HPDE6-E6E7 (cell line): ENCODE measurements around the gene MCM9.
"Not testable (repeated sequence)": the region's sequence is repeated elsewhere in the genome, so short reads cannot be mapped to it uniquely, and the experiment has no call there.

ENCODE experiments used
- DNase-seq: peaks from one replicate; pipeline ENCODE4 v3.0.0; 2011; ENCODE audit warnings: missing footprints; ENCODE audit errors: extremely low spot score

MCM9 gene

DNA sequence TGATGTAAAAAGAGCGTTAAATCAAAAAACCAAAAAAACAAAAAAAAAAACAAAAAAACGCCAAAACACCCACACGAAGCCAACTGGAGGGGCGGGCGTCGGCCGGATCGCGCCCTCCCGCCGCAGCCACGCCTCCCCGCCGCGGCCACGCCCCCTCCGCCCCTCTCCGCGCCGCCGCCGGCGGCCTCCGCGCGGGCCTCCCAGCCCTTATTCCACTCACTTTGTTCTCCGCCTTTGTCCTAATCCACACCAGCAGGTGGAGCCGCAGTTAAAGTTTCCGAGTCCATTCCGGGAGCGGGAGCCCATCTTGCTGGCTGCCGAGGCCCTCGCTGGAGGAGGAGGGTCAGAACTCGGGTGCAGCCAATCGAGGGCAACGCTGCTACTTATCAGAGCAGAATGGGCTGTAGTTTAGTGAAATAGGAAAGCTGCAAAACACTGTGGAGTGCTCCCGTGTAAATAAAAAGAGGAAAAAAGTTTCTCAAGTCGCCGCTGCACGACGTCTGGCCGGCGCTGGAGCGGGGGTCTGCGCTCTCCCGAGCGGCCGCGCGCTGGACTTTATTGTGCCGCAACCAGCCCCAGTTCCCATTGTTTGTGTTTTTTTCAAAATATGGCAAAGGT, 41.0 kb downstream of the MCM9 start, which contains the start of gene ASF1A:
TSS of gene ASF1A (plus strand) at position 346 of the 618 bp plus-strand sequence. CDS start at position 608, 262 bp downstream.
- DNase-seq: peak; percentile 91

DNA sequence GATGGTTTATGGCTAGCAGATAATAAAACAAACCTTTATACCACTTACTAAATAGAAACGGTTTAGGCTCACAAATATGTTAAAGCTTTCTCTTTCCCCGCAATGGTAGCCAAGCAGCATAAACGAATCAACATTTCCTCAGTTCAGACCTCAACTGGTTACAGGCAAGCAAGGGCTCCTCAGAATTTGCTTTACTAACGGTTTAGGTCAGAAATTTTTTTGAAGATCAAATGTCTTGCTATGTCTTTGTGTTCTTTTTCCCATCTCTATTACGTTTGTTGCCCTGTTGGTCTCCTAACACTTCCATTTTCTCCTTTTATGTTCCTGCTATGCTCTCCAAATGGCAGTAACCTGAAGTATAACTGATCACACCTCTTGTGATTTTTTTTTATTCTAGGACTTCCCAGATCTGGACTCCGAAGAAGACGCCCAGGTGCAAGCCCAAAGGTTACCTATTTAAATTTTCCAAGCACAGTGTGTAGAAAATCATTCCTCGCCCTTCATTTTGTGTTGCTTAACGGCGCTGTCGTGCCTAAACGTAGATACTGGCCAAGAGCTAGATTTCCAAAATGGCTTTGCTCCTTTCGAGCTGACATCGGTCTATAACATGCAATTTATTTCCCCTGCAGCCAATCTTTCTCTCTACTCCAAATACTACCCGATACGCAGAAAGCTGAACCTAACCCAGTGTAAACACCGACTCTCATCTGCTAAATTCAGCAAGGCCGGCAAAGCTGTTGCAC, 41.7 kb downstream of the MCM9 start:
- DNase-seq: no peak

DNA sequence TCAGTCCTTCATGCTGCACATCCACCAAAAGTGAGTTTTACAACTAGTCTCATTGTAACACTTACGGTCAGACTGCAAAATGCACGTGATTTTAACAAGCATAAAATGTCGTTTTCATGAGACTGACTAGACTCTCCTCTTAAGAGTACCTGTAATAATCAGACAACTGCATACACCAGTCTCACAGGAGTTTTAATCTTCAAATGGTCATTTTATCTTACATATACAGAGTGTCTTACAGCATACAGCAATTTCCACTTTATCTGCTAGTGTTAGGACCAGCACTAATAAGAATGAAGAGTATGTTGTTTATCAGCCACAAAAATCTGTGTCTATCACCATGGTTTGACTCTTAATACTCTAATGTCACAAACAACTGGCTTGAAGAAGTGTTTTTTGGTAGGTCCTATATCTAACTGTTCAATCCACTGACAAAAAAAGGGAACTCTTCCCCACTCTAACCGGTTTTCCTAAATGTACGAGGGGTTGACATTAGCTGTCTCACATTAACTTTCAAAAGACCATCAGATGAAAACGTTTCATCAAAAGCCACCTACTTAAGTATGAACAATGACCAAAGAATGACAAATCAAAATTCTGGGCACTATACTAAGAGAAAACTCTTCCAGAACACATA, 42.5 kb downstream of the MCM9 start:
- DNase-seq: no peak

GRCh38 chr6:118890997-118891790, 43.8 kb downstream of the MCM9 start:
- DNase-seq: no peak

GRCh38 chr6:118889163-118889562, 45.8 kb downstream of the MCM9 start:
- DNase-seq: no peak

GRCh38 chr6:118886641-118887040, 48.3 kb downstream of the MCM9 start:
- DNase-seq: no peak

DNA sequence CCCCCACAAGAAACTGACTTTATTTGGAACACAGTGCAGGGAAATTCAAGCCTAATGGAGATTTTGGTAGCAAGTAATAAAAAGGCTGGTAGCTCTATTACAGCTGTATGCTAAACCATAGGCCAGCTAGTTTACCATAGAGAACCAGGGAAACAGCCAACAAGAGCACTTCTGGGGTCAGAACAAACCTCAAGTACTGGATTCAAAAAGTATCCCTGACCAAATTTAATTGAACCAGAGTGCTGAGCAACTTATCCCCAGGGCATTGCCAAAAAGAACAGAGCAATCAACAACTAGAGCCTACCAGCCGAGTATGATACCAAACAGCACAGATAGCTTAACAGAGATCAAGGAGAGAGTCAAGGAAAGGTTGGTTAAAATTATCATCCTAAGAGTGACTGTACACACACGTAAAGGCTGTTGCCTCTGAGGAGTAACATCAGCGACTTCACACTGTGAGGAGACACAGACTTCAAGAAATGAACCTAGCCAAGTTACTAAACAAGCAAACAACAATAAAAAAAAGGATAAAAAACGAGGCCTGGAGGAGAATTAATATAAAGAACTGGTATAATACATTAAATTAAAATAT, 52.5 kb downstream of the MCM9 start:
- no peak for DNase-seq

DNA sequence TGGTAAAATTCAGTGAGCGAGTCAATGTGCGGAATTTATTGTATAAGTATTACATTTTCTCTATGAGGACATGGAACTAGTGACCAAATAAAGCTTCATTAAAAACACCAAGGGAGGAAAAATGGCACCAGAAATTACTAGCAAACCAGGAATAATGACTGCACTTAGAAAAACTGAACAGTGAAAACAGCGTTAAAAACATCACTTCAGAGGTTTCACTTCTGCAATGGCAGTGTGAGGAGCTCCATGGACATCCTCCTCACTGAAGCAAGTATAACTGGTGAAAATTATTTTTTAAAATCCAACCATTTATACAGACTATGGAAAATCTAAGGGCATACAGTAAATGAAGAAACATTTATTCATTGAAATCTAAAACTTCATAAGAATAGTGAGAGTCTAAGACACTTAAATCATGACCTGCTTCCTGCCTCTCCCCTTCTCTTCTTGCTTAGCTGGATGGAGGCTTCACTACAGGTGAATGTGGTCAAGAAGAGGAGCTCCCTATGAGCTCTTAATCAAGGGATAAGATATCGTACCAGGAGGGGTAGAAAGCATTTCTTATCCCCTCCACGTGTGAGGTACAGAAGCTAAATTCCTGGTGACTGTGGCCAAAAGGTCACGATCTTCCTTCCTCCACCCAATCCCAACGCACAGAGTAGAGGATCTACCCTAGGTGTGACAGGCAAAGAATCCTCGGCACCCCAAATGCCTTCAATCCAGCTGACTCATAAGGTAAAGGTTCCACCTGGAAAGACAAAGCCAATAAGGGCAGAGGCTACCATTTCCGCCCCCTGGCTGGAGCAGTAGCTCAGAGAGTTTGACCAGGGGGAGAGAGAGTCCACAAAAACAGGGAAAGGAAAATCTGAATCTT, 53.3 kb downstream of the MCM9 start:
- no peak for DNase-seq

- DNase-seq: no peak
These were observed 57.2 kb downstream of the MCM9 start for GRCh38 chr6:118877806-118878205.

DNA sequence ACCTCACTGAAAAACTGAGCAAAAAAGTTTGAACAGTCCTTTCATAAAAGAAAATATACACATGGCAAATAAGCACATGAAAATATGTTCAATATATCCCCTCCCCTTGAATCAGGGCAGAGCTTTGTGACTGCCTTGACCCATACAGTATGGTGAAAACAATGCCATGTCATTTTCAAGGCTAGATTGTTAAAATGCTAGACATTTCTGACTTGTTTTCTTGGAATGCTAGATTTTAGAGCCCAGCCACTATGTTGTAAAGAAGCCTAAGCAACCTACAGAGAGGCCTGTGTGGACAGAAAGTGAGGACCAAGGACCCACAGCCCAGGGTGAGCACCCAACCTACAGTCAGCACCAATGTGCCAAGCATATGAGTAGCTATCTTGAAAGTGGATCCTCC, 58.1 kb downstream of the MCM9 start:
- no peak for DNase-seq

GRCh38 chr6:118876198-118876597, 58.8 kb downstream of the MCM9 start:
- DNase-seq: no peak

GRCh38 chr6:118875672-118876071, 59.3 kb downstream of the MCM9 start:
- DNase-seq: no peak

- DNase-seq: no peak
These were observed 61.7 kb downstream of the MCM9 start for GRCh38 chr6:118873239-118873638.

- no peak for DNase-seq
These were observed 62.2 kb downstream of the MCM9 start for GRCh38 chr6:118872726-118873125.

GRCh38 chr6:118872318-118872717, 62.6 kb downstream of the MCM9 start:
- no peak for DNase-seq

GRCh38 chr6:118871331-118871730, 63.6 kb downstream of the MCM9 start:
- no peak for DNase-seq

DNA sequence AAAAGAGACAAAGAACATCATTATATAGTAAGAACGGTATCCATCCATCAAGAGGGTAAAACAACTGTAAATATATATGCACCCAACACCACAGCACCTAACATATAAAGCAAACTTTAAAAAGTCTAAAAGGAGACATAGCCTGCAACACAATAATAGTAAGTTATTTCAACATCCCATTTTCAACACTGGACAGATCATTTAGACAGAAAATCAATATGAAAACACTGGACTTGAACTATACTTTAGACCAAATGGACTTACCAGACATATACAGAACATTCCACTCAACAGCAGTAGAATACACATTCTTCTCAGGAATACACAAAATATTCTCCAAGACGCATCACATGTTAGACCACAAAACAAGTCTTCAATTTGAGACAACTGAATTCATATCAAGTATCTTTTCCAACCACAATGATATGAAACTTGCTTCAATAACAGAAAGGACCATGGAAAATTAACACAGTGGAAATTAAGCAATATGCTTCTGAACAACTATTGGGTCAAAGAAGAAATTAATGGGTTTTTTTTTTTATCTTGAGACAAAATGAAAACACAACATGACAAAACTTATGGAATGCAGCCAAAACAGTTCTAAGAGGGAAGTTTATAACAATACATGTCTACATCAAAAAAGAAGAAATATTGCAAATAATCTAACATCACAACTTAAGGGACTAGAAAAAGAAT, 64.9 kb downstream of the MCM9 start:
- DNase-seq: no peak

GRCh38 chr6:118869350-118869749, 65.6 kb downstream of the MCM9 start:
- DNase-seq: peak; percentile 12

GRCh38 chr6:118868901-118869300, 66.1 kb downstream of the MCM9 start:
- not testable (repeated sequence) for DNase-seq

GRCh38 chr6:118867181-118867580, 67.8 kb downstream of the MCM9 start:
- DNase-seq: no peak
